NCI-H524 treated with DMSO at 0.1 percent for 48 hours (cell line): ENCODE results near the gene AMPD3.

ENCODE experiments used
- DNase-seq: peaks from one replicate; lab custom pipeline; 2025; lab: John Stamatoyannopoulos, UW

The AMPD3 gene

GRCh38 chr11:10438458-10438857 lies 16.6 kb upstream of the AMPD3 start:
- no peak for DNase-seq

- no peak for DNase-seq
Observed at GRCh38 chr11:10439351-10439750, 15.7 kb upstream of the AMPD3 start.

- no peak for DNase-seq
Observed at GRCh38 chr11:10439924-10440323, 15.1 kb upstream of the AMPD3 start.

- no peak for DNase-seq
Observed at GRCh38 chr11:10440401-10440800, 14.7 kb upstream of the AMPD3 start.

GRCh38 chr11:10441091-10441490 lies 14.0 kb upstream of the AMPD3 start:
- no peak for DNase-seq

- no peak for DNase-seq
Observed at GRCh38 chr11:10441652-10442503, 13.2 kb upstream of the AMPD3 start.

- no peak for DNase-seq
Observed at GRCh38 chr11:10443152-10443551, 11.9 kb upstream of the AMPD3 start.

- no peak for DNase-seq
Observed at GRCh38 chr11:10443721-10444235, 11.3 kb upstream of the AMPD3 start.

GRCh38 chr11:10444725-10445315 lies 10.2 kb upstream of the AMPD3 start:
- DNase-seq = no peak

GRCh38 chr11:10447445-10447844 lies 7.6 kb upstream of the AMPD3 start:
- DNase-seq = no peak

- no peak for DNase-seq
Observed at GRCh38 chr11:10450462-10451425, 4.3 kb upstream of the AMPD3 start.

- peak; percentile 55 for DNase-seq
Observed at GRCh38 chr11:10451426-10452116, 3.5 kb upstream of the AMPD3 start.

- DNase-seq = no peak
Observed at GRCh38 chr11:10452211-10452767, 2.8 kb upstream of the AMPD3 start.

GRCh38 chr11:10453261-10453660 lies 1.8 kb upstream of the AMPD3 start:
- DNase-seq = no peak

GRCh38 chr11:10455637-10456487 lies 798 bp downstream of the AMPD3 start:
- DNase-seq = no peak

- peak; percentile 79 for DNase-seq
Observed at GRCh38 chr11:10456519-10456918, 1.5 kb downstream of the AMPD3 start.

- no peak for DNase-seq
Observed at GRCh38 chr11:10457901-10458300, 2.8 kb downstream of the AMPD3 start.

GRCh38 chr11:10459029-10459970 lies 4.2 kb downstream of the AMPD3 start:
- DNase-seq = no peak

GRCh38 chr11:10460611-10461275 lies 5.7 kb downstream of the AMPD3 start:
- DNase-seq = no peak
